Fibroblast of skin of right biceps (primary cell): ENCODE measurements around the gene TLX1.
"Not testable (repeated sequence)": the region's sequence is repeated elsewhere in the genome, so short reads cannot be mapped to it uniquely, and the experiment has no call there.

Source experiments
- DNase-seq: peaks from one replicate; pipeline ENCODE4 v3.0.0-alpha.2; 2013

Gene TLX1

DNA sequence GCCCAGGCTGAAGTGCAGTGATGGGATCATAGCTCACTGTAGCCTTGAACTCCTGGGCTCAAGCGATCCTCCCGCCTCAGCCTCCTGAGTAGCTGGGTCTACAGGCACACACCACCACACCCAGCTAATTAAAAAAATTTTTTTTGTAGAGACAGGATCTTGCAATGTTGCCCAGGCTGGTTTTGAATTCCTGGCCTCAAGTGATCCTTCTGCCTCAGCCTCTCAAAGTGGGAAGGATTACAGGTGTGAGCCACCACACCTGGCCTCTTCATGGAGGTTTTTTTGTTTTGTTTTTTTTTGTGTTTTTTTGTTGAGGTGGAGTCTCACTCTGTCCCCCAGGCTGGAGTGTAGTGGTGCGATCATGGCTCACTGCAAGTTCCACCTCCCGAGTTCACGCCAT lies 23.4 kb downstream of the TLX1 start:
- DNase-seq = not testable (repeated sequence)

DNA sequence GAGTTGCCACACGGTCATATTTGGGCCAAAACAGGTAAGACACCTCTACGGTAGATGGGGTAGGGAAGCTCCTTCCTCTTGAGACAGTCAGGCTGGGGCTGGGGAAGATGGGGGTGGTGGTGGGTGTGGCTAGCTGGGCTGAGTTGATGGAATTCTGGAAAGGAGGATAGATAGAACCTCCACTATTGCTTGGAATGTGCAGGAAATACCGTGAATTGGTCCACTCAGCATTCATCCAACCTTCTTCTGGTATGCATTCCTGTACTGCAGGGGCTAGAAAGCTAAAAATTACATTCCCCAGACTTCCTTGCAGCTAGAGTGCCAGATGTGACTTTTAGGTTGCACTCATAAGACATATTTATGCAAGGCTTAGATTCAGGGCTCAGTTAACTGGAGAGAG lies 24.8 kb downstream of the TLX1 start:
- DNase-seq = peak; percentile 28

DNA sequence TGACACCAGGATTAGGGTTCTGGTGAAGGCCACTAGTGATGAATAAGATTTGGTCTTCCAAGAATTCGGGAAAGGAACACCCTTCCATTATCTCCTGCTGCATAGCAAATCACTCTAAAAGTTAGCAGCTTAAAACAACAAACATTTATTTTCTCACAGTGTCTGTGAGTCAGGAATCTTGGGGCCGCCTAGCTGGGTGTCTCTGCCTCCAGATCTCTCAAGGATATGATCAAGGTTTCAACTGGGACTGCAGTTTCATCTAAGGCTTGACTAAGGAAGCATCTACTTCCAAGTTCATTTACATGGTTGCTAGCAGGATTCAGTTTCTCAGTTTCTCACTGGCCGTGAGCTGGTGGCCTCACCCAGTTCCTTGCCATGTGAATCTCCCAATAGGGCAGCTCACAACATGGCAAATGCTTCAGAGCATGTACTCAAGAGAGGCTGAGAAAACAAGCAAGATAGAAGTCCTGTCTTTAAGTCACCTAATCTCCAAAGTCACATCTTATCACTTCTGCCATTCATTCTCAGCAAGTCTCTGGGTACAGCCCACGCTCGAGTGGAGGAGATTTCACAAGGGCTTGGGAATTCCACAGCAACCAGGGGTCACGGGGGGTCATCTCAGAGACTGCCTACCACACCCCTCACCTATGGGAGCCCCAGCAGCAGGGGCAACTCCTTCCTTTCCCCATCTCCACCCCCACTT lies 26.8 kb downstream of the TLX1 start:
- no peak for DNase-seq

DNA sequence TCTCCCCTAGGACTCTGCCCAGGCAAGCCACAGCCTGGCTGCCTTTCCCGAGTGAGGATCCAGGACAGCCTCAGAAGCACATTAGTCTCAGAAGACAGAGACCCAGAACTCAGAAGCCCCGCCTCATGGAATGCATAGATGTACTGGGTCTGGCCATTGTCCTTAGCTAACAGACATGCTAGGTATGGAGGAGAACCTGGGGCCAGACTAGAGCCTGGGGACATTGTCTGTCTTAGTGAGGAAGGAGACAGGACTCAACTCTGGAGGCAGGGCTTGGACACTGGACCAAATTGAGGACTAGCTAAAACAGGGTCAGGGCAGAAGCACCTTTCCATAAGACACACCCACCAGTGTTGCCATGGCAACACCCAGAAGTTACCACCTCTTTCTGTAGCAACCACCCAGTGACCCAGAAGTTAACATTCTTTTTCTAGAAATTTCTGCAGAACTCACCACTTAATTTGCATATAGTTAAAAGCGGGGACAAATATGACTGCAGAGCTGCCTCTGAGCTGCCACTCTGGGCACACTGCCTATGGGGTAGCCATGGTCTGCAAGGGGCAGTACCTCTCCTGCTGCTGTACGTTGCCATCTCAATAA lies 27.5 kb downstream of the TLX1 start:
- no peak for DNase-seq

DNA sequence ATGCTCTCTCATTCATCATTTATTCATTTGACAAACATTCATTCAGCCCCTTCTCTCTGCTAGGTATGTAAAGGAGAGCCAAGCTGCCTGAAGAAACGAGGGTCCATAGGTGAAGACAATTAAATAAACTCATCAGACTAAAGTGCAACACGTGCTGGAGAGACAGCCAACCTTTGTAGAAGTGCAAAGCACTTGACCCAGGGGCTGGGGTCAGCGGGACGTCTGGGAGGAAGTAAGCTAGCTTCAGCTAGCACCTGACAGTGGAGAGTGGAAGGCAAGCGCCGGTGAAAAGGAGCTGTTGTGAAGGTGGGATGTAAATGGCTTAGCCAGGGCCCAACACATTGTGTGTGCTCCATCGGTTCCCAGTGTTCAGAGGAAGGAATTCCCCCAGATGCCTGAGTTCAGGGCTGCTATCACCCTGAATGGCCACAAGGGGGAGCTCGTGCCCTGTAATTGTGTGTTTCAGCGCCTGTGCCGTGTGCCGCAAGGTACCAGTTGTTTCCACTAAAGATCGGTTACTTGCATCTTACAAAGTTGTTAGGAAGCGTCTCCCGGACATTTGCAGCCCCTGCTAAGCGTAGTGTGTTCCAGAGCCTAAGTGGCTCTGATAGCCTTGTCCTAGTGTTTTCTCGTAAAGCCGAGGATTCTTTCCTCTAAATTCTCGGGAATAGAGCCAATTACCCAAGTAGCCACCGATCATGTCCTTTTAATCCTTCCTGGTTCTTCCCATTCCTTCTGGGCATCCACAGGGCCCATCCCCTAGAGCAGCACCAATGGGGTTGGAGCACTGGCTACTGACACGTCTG lies 30.6 kb downstream of the TLX1 start:
- peak; percentile 61 for DNase-seq

DNA sequence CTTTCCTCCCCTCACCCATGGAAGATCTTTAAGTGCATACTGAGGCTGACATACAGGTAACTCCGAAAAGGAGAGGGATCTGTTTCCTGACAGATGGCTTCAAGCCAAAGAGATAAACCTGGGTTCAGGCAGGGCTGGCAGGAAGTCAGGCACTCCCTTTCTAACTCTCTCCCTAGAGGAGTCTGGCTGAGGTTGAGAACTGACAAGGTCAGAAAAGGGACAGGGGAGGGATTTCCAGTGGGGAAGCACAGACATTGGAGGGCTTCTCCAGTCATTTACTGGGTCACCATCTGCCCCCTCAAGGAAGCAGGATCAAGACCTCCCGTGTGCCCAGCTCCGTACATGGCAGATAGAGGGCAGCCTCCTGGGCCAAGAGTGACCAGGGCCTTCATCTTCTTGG lies 31.6 kb downstream of the TLX1 start:
- no peak for DNase-seq

DNA sequence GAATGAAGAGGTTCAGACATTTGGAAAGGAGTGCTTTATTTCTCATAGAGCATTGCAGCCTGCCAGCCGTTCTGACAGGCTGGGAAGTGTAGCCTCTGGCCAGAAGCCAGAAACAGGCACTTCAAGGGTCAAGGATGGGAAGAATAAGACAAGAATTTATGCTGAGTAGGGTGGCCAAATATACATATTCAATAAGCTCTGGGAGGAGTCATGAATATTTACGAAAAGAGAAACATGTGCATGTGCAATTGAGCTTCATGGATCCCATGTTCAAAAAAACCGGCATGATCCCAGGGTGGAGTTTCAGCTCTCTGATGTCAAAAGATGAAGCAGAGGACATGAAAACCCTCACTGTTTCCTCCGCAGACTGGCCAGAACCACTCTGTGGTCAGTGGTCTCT lies 32.9 kb downstream of the TLX1 start:
- no peak for DNase-seq

DNA sequence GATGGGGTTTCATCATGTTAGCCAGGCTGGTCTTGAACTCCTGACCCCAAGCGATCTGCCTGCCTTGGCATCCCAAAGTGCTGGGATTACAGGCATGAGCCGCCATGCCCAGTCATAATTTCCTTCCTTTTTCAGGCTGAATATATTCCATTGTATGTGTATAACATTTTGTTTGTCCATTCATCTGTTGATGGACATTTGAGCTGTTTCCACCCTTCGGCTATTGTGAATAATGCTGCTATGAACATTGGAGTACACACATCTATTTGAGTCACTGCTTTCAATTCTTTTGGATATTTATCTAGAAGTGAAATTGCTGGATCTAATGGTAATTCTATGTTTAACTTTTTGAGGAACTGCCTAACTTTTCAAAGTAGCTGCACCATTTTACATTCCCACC lies 34.6 kb downstream of the TLX1 start:
- DNase-seq = no peak

DNA sequence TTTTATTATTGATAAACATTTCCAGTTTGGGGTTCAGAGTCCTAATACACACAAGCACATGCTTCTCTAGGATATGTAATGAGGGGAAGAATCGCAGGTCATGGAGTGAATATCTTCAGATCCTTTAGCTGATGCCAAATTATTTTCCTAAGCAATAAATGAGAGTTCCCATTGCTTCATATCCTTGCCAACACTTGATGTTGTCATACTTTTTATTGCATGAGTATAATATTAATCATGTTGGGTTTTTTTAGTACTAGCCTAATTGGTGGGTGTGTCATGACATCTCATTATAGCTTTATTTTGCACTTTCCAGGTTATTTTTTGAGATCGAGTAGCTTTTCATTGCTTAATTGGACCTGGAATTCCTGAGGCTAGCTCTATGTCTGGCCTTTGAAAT lies 35.3 kb downstream of the TLX1 start:
- no peak for DNase-seq

DNA sequence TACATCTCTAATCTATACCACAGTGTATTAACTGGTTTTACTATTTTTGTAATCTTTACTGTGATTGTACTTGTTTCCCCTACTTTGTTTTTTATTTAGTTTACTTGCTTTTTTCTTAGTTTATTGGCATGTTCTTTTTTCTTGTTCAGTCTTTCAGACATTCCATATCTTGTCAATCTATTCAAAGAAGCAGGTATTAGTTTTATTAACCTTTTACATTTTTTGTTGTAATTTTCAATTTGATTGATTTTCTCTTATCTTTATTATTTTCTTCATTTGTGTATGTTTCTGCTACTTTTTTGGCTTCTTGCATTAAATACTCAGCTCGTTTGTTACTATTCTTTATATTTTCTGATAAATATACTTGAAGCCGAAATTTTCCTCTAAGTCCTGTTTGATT lies 41.6 kb downstream of the TLX1 start:
- no peak for DNase-seq

DNA sequence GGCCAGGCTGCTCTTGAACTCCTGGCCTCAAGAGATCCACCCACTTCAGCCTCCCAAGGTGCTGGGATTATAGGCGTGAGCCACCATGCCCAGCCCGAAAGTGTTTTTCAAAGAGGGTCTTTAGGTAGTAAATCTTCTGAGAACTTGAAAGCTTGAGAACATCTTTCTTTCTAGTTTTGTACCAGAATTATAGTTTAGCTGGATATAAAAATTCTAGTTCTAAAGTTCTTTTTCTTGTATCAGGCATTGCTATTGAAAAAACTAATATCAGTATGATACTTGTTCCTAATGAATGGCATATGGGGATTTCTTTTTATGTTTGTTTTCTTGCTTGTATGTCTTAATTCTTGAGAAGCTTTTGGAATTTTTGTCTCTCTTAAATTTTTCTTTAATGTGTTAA lies 43.2 kb downstream of the TLX1 start:
- no peak for DNase-seq

DNA sequence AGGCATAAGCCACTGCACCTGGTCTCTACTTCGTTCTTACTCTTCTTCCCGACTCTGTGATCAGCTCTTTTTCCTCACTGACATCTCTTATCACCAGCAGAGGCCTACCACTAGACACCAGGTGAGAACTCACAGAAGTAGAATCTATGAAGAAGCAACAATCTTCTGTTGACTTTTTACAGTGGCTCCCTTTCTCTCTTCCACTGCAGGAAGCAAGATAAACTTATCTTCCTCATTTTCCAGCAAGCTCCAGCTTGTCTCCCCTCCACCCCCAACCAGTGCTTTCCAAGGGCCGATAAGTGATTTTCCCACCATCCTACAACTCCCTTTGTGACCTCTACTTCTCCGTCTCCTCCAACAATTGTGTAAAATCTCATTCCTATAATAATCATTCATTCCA lies 45.5 kb downstream of the TLX1 start:
- DNase-seq = no peak

DNA sequence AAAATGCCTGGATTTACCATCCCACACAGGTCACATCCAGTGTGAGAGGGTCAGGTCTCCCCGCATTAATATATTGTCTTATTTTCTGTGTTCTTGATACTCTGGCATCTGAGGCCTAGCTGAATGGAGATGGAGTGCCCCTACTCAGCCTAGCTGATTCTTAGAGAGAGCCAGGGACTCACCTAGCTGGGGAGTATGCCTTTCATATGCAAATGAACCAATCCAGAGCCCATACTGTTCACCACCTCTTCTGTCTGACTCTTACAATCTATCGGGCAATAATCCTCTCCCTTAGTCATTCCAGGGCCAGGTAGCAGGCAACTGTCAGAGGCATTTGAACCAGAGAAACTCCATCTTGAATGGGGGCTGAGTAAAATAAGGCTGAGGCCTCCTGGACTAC lies 51.8 kb downstream of the TLX1 start:
- no peak for DNase-seq

DNA sequence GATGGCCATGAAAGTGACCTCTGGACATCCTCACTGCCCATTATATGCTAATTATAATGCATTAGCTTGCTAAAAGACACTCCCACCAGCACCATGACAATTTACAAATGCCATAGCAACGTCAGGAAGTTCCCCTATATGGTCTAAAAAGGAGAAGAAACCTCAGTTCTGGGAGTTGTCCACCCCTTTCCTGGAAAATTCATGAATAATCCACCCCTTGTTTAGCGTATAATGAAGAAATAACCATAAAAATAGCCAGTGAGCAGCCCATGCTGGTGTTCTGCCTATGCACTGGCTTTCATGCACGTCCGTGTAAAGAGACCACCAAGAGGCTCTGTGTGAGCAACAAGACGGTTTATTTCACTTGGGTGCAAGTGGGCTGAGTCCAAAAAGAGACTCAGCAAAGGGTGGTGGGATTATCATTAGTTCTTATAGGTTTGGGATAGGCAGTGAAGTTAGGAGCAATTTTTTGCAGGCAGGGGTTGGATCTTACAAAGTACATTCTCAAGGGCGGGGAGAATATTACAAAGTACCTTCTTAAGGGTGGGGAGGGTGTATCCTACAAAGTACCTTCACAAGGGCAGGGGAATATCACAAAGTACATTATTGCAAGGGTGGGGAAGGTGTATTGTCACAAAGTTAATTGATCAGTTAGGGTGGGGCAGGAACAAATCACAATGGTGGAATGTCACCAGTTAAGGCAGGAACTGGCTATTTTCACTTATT lies 52.5 kb downstream of the TLX1 start:
- DNase-seq = no peak
